ENCODE data around the gene FRY.

- TF ChIP-seq POLR2A (IDR thresholded peaks at IDR 0.05; ENCODE audit: low read length) (no peak), GATA1 (IDR thresholded peaks at IDR 0.05; ENCODE audit: low read depth, low read length) (no peak)
Measured at GRCh38 chr13:32040689-32041088, 9.1 kb downstream of the FRY start.

Measured in erythroblast (primary cell).